ENCODE results near the gene CREB5.
A peak's percentile ranks its signal among the peaks of the same experiment; 100 is the strongest.

Gene CREB5

DNA sequence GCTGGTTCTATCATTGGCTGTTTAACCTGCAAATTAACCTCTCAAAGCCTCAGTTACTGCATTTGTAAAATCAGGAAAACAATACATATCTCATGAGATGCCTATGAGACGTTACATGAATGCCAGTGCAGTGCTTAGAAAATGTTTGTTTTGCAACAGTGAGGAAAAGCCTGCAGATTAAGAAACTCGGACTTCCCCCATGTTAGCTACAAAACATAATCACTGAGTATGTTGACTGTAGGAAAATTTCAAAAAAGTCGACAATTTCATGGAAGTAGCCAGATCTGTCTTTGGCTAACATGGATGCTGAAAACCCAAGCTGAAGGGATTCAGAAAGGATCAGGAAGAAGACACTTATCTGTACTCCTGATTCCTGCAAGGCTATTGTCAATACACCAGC, 424.4 kb downstream of the CREB5 start:
- DNase-seq = no peak

GRCh38 chr7:28837216-28837615, 424.9 kb downstream of the CREB5 start:
- DNase-seq = no peak

- no peak for DNase-seq
Observed at GRCh38 chr7:28840592-28840995, 428.3 kb downstream of the CREB5 start.

DNA sequence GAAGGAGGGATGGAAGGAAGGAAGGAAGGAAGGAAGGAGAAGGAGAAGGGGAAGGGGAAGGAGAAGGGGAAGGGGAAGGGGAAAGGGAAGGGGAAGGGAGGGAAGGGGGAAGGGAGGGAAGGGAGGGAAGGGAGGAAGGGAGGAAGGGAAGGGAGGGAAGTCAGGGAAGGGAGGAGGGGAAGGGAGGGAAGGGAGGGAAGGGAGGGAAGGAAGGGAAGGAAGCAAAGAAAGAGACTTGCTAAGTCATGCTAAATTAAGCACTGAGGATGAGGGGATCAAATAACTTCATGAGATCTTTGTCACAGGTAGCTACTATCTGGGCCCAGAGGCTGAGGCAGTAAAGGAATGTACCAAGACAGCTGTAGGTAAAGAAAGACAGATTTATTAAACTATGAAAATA, 429.4 kb downstream of the CREB5 start:
- DNase-seq = no peak

DNA sequence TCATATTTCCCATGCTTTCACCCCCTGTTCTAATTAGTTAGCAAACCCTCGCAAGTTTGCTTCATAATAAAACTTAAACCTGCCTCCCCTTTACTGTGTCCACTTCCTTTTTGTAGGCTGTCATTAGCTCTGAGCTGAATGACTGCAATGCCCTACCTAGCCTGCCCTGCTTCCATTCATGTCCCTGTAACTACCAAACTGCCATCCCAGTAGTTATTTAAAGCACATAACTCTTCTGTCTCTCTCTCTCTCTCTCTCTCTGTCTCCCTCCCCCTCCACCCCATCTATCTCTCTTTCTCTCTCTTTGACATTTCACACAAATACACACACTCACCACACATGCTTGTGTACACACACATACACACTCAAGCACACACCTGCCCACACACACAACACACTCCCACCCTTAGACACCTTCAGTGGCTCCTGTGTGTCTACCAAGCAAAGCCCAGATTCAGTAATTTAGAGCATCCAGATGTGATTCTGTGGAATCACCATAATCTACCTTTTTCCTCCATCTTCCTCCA, 430.5 kb downstream of the CREB5 start:
- DNase-seq = no peak

DNA sequence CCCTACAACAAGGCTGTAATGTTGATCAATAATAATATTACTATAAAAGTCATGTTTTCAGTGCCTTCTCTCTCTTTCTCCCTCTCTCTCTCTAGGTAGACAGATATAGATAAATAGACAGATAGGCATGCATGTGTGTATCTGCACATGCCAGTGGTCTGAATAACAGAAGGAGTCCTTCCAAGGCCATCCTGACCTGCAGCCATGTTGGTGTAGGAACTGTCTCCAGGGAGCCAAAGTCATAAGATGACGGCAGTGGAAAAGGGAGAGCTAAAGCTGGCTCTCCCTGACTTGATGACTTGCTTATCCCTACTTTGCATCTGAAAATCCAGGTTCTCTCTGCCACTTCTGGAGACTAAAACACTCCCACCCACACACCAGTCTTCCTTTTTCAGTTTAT, 432.8 kb downstream of the CREB5 start:
- DNase-seq = no peak

- DNase-seq = no peak
Observed at GRCh38 chr7:28847176-28847575, 434.9 kb downstream of the CREB5 start.

DNA sequence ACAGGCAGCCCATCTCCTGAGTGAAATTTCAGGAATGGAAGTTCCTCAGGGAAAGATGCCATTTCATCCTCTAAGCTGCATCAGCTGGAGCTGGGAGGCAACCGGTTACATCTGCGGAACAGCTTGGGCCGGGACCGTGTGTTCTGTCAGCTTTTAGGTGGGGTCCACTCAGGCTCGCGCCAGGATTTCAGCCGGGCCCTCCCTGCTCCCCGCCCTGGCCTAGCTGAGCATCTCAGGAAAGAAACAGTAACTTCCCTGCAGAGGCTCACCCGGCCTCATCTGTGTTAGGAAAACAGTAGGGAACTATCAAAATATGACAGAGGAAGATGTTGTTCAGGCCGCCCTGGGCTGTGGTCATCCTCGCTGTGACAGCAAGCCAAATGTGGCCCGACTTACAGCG, 435.4 kb downstream of the CREB5 start:
- no peak for DNase-seq

DNA sequence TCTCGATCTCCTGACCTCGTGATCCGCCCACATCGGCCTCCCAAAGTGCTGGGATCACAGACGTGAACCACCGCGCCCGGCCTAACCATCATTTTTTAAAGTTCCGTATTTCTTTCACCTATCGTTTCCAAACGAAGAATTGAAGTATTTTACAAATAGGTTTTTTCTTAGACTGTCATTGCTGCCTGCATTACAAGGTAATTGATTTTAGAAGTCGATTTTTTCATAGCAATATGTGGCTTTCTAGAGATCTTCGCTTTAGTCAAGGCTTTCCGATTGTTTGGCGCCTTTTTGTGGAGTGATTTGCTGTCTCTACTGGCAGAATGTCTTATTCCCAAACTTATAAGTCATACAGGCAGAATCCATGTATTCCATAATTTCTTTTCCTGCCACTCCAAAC, 436.6 kb downstream of the CREB5 start:
- DNase-seq = no peak

DNA sequence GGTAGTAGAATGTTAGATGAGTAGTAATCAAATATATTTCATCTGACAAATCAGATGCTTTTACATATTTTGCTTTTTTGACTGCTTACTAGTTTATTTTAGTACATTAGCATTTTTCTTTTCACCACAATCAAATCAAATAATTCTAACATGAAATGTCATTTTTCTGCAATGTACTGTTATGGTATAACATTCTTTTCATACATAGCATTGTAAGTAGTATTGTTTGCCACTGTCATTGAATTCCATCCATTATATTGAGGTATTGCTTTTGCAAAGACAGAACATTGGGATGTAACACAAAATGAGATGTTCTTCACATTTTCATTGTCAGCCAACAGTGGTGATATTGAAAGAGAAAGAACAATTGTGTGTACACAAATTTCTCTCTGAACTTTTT, 438.4 kb downstream of the CREB5 start:
- DNase-seq = no peak

GRCh38 chr7:28853150-28853549, 440.8 kb downstream of the CREB5 start:
- no peak for DNase-seq

DNA sequence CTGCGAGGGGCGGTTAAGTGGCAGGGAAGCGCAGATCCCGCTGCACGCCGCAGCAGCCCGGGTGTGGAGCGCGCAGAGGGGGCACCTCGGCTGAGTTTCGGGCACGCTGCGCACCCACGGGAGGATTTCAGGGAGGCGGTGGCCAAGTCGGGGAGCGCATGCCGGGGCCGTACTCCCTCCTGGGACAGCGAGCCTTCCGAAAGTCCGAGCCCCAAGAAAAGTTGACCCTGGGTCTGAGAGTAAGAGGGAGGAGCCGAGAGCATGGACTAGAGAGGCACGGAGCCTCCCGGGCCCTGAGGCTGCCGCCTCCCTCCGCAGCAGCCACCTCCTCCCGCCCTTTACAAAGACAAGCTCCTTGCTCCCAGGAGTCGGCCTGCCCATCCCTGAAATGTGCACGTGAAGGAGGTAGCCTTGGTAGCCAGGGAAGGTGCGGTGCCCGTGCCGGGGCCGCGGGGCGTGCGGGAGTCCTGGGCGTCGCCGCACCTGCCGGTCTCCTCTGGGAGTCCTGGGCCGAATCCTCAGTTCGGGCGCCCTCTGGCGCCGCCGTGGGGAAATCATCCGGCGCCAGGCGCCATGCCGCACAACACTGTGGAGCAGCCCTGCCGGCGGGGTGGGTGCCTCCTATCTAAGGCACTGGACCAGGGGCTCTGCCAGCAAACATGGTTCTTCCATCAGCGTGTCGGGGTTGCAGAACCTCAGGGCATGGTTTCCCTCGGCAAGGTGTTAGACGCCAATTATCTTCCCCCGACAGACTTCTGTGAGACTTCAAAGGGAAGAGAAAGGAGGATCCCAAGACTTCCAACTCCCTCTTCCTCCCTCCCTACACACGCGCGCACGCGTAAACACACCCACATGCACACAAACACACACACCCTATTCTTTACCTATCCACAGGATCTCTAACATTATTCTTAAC, 441.8 kb downstream of the CREB5 start:
- peak; percentile 55 for DNase-seq

GRCh38 chr7:28854750-28855074, 442.4 kb downstream of the CREB5 start:
- DNase-seq = no peak

- no peak for DNase-seq
Observed at GRCh38 chr7:28855538-28856217, 443.4 kb downstream of the CREB5 start.

- no peak for DNase-seq
Observed at GRCh38 chr7:28856656-28857055, 444.3 kb downstream of the CREB5 start.

- no peak for DNase-seq
Observed at GRCh38 chr7:28858206-28858605, 445.9 kb downstream of the CREB5 start.

DNA sequence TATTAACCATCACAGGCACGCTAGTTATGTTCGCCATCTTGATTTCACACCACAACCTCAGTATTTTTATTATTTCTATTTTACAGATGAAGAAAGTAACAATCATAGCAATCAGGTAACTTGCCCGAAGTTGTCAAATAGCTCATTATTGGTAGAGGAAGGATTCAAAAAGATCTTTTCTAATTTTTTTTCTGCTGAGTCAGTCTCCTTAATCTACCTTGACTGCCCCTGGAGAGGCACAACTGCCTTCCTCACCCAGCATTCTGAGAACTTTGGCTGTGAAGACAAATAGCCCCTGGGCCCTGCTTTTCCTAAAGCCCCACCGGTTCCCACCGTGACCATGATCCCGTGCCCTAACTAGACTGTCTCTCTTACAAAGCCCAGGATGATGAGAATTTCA, 446.6 kb downstream of the CREB5 start:
- no peak for DNase-seq

DNA sequence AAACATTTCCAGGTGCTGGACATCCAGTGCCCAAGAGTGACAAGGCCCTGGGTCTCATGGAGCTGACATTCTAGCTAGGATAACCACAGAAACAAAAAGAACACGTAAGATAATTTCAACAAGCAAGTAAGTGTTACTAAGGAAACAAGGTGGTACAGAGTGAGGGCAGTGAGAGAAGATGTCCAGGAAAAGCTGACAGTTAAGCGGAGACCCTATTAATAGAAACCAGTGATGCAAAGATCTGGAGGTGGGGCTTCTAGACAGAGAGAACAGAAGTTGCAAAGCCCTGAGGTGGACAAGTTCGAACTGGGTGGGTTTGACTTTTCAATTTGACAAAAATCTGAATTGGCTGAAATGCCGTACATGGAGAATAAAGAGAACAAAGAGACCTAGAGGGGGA, 449.5 kb downstream of the CREB5 start:
- DNase-seq = no peak

- DNase-seq = no peak
Observed at GRCh38 chr7:28862595-28863272, 450.4 kb downstream of the CREB5 start.

- no peak for DNase-seq
Observed at GRCh38 chr7:28865601-28866144, 453.4 kb downstream of the CREB5 start.

- DNase-seq = no peak
Observed at GRCh38 chr7:28868712-28869111, 456.4 kb downstream of the CREB5 start.

DNA sequence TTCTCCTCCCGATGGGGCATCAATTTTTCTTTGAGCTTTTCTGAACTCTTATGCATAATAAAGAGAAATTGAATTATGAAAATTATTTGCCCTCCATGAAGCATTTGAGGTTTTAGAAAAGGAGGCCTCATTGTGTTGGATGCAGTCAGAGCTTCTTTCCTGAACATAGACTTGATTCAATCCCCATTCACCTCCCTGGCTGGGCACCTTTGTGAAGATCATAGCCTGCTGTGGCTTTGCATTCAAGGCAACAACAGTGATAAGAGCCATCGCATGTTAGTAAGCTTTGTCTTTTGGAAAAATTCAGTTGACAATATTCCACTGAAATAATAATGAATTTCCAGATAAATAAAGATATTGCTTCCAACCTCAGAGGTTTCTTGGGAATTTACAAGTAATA, 458.8 kb downstream of the CREB5 start:
- DNase-seq = no peak

- no peak for DNase-seq
Observed at GRCh38 chr7:28871631-28872030, 459.3 kb downstream of the CREB5 start.
